Measurements from ENCODE around the gene DKK2.
"Not testable (repeated sequence)": the region's sequence is repeated elsewhere in the genome, so short reads cannot be mapped to it uniquely, and the experiment has no call there.

DKK2 gene

DNA sequence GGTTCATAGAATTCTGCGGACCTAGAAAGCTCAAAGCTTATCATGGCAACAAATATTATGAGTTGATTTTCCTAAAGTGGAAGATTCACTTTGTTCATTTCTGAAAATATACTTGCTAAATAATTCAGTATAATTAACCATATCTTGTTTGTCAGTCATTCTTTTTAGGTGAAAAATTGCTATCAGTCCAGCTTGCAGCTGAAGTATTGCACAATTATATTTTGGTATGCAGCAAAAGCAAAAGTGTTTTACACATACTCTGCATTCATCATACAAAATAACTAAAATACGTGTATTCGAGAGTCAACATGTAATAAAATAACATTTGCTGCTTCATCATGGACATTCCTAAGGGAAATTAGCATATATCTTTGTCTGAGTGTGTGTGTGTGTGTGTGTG lies 24.8 kb downstream of the DKK2 start:
- no peak for DNase-seq

DNA sequence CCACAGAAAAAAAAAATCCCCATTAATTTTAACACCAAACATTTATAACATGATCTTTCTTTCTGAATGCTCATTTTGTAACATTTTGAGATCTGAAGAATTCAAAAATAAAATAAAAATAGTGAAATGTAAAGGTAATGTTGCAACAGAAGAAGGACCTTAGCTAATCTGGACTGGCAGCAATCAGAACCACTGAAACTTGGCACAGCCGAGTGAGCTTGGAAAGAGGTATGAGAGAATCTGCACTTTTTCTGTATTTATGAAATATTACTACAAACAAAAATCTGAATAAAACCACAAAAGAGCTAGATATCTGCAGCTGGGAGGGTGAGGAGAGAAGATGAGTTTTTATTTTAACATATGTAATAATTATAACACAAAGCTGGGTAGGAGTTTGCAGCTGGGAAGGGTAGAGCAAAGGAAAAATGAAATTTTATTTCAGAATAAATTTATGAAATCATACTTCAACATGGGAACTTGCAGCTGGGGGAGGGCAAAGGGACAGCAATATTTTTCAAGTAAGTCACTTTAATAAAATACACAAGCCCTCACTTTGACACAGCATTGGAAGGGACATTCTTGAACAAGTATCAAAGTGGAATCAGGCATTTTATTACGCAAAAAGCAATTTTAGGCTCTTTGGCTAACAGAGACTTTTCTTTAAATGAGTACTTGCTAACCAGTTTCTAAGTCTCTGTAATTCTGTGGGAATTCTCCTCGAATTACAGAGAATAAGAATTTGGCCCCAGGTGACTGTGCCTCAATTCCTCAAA lies 26.7 kb downstream of the DKK2 start:
- DNase-seq = no peak

DNA sequence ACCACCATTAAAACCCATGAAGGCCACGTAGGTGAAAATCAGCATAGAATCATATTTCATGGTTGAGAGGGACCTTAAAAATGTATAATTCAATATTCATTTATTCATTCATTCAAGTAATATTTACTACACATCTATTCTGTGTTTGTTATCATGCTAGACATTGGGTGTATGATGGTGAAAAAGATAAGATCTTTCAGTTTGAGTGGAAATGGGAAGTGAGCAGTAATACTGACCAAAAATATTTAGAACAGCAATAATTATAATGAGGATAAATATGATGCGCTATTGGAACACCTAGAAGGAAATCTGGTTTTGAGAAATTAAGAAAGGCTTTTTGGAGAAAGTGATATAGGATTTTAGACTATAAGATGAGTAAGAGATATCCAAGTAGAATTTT lies 28.0 kb downstream of the DKK2 start:
- DNase-seq = no peak

DNA sequence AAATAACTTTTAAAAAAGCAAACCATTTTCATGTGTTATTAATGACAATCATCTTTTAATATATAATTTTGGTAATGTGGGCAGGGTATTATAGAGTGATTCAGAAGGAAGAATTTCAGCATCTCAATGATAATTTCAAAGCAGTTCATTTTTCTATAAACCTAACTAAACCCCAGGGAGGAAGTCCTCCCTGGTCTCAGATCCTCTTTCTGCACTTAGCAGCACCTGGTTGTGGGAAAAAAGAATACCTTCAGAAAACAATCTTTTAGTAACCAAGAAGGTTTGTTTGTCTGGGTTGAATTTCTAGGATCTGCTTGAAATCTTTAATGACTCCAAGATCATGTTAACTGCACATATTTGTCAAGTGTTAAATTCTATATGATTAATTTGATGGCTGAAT lies 29.9 kb downstream of the DKK2 start:
- no peak for DNase-seq

DNA sequence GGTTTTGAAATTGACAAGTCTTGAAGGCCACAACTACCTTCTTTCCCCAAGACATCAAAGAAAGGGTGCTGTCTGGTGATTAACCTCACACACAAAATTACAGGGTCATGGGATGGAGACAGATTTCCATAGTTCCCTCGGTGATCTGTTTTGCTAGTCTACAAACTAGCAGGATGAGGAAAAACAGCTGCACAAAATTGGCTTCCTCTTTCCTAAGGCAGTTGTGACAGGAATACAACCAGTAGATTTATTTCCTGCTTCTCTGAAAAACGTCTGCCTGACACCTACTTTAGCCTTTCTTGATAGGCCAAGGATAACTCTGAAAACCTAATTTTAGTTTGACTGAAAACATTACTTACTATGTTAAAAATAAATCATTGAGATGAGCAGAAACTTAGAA lies 39.6 kb downstream of the DKK2 start:
- DNase-seq = no peak

DNA sequence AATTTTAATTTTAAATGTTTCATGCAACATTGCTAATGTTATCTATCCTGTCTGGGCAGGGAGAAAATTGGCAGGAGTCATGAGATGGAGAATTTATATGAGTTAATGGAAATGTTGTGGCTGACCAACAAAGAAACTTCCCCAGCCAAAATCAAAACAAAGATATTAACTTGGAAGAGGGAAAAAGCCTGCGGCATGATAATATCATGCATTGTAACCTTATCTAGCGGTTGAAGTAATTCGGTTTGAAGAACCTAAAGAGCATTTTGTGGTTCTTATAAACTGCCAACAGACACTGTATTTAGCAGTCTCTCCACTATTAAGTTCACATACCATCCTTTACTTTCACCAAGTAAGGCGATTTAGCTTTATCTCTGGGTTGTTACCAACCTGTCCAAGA lies 42.3 kb downstream of the DKK2 start:
- DNase-seq = no peak

DNA sequence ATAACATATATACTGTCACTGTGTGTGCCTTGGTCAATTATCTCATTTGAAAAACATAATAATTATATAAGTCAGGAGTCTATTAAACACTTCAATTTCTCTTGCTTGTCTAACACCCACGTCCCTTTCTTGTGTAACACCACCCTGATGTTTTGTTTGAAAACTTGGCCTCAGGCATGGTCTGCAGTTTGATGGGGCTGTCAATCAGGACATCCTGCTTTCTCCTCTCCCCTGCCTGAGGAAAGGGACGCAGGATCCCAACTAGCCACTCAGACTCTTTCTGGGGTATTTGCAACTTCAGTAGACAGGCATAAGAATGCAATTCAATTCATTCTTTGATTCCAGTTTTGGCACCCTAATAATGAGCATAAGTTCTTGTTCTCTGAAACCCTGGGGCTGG lies 48.8 kb downstream of the DKK2 start:
- no peak for DNase-seq

DNA sequence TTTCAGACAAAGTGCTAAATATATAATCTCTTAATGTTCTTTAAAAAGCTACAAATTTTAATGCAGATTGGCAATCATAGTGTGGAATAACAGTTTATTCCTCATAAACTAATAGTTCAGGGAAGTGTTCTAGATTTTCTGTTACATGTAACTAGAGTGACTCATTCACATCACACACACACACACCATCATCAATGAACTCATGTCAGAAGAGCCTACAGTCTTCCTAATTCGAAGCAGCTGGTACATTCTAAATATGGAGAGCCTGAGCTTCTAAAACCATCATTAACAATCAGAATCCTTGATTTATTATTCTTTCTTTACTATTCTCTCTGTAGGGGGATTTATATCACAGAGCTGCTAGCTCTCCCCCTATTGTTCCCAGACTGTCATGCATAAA lies 49.6 kb downstream of the DKK2 start:
- no peak for DNase-seq

DNA sequence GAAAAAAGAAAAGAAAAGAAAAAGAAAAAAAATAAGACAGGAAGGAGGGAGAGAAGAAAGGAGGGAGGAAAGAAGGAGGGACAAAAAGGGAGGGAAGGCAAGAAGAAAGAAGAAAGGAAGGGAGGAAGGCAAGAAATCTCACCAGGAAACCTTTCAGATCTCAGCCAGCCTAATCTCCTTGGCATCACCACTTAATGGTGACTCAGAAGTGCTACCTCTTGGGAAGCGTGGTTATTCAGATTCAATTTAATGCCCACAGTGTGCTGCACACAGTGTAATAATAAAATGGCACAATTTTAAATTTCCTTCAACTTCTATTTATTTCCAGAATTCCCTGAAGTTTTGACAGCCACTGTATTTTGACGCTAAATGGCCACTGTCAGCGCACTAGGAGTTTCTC lies 50.3 kb downstream of the DKK2 start:
- no peak for DNase-seq

DNA sequence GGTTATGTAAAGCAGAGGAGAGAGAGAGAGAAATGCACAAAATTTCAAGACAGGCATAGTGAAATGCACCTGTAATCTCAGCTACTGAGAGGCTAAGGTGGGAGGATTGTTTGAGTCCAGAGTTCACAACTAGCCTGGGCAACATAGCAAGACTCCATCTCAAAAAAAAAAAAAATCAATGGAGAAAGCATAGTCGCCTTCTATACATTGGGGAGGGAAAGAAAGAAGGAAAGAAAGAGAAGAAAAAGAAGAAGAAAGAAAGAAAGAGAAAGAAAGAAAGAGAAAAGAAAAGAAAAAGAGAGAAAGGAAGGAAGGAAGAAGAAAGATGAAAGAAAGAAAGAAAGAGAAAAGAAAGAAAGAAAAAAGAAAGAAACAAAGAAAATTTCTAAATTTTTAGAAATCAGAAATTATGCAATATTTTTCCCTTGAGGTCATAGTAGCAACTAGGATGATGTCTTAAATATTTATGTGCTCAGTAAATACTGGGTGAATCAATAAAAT lies 53.4 kb downstream of the DKK2 start:
- no peak for DNase-seq

DNA sequence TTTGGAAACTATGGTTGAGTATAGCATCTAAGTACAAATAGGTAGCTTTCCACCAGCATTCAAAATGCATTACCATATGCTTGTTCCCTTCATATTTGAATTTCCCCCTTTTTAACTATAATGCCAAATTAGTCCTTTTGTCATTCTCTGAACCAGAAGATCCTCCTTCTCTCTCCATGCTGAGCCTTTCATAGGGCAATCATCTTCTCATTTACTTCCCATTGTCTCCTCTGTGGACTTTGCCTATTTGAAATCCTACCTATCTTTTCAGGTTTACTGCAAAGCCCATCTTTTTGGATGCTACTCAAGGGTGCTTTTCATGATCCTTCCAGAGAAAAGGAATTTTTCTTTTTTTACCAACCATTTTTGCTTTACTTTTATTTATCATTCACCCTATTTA lies 54.7 kb downstream of the DKK2 start:
- no peak for DNase-seq

DNA sequence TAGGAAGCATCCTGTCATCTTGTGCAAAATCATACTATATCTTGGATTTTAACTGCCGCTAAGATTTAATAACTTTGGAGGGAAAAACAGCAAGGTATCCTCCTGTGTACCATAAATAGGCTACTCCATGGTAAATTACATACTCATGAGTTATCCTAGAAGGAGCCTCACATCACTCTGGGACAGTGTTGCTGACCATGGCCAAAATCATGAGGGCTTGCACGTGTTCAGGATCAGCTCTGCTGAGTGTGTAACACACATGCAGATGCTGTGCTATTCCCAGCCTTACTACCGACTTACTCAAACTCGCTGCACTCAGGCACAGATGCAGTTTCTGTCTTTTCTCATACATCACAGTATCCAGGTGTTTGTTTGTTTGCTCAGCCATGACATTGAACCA lies 56.6 kb downstream of the DKK2 start:
- no peak for DNase-seq

DNA sequence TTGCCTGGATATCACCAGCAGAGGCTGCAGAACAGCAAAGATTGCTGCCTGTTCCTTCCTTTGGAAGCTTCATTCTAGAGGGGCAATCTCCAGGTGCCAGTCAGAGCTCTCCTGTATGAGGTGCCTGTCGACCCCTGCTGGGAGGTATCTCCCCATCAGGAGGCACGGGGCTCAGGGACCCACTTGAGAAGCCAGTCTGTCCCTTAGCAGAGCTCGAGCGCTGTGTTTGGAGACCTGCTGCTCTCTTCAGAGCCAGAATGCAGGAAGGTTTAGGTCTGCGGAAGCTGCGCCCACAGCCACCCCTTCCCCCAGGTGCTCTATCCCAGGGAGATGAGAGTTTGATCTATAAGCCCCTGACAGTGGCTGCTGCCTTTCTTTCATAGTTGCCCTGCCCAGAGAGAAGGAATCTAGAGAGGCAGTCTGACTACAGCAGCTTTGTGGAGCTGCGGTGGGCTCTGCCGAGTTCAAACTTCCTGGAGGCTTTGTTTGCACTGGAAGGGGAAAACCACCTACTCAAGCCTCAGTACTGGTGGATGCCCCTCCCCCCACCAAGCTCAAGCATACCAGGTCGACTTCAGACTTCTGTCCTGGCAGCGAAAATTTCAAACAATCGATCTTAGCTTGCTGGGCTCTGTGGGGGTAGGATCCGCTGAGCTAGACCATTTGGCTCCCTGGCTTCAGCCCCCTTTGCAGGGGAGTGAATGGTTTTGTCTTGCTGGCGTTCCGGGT lies 57.9 kb downstream of the DKK2 start:
- DNase-seq = no peak

DNA sequence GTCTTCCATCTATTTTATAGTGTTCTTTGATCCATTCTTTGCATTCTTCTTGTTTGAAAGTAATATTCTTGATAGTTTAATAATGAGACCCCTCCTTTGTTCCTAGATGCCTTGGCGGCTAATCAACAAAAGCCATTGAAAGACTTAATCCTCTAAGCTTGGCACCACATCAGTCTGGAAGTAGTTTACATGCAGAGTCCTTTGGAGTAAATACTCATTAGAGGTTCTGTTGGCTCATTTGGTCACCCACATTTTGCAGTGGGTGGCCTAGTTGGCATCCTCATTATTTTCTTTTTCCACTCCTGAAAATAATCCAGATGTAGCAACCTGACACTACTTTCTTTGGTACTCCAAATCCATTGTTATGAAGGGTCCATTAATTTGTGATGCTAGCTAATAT lies 64.5 kb downstream of the DKK2 start:
- no peak for DNase-seq

DNA sequence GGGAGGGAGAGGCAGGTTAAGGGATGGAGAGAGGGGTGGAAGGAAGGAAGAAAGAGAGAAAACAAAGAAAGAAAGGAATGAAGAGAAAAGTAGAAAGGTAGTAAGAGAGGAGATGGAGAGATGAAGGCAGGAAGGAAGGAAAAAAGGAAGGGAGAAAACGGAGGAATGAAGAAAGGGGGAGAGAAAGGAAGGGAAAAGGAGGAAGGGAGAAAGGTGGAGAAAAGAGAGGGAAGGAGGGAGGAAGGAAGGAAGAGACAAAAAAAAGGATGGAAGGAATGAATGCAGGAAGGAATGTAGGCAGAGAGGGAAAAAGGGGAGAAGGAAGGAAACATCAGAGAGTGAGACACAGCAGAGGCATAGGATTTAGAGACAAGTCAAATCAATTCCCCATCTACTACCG lies 68.2 kb downstream of the DKK2 start:
- no peak for DNase-seq

DNA sequence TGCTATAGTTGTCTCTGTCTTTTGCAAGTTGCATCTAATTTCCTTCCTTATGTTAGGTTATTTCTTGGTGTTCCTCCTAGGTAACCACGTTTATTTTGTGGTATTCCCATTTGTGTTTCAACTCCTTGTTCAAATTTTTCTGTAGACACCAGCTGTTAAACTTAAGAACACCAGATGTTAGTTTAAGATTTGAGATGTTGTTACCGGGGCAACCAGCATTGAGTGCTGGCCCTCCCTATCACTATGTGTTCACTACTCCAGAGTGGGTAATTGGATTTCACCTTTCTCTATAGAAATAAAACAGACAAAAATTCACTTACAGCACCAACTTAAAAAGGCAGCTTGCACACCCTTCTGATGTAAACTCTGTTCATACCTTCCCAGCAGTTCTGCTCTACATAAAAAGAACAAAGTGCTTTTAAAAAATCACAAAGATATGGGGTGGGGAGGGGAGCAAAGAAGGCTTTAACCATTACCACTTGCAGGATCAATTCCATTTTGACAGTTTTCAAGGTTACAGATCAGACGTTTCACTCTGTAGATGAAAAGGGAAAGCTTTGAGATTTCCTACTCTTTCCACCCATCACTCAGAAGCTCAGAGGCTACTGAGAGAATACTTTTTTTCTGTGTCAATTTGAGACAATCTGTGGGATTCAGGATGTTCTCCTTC lies 82.9 kb downstream of the DKK2 start:
- DNase-seq = no peak

DNA sequence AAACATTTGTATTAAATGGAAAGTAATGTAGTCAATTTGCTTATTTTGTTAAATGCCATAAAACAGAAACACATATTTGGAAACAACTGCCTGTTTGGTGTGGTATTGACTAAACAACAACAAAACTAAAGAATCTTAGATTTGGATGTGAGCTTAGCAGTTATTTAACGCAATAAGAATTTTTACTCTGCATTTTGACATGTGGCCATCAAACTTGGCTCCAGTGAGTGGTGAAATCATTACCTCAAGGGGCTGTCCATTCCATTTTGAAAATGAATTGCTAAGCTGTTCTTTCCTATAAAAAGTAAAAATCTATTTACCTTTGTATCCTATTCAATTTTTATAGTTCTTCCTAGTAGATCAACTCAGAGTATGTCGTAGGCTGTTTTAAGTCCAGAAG lies 84.2 kb downstream of the DKK2 start:
- DNase-seq = no peak

DNA sequence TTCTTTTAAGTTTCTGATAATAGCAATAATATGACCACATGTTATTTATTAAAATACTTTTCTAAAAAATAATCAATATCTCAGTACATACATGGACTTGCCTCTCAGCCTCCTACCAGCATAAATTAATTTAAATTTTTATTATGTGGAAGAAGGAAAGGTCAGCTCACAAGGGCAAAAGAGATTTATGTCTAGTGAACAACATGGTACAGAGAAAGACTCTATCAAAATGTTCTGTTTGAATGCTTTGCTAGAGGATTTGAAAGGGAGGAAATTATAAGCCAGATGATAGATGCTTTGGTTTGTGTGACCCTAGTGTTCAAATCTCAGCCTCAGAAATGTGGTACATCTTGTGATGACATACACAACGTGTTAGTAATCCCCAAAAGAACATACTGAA lies 94.3 kb downstream of the DKK2 start:
- DNase-seq = no peak

DNA sequence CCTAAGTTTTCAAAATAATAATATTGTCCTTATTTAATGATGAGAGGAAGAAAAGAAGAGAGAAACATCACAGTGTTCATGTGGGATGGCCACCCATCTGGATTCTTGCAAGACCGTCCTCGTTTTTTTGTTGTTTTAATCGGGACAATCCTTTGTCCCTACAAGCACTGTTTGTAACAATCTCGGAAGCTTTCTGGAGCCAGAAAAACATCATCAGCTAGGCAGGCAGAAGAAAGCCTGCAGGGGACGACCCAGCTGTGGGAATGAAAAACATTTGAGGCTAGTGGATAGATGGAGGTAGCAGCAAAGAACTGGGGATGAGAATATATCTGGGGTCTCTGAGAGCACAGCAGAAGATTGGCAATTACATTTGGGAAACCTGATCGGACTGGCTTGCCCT lies 105.6 kb downstream of the DKK2 start:
- DNase-seq = no peak

DNA sequence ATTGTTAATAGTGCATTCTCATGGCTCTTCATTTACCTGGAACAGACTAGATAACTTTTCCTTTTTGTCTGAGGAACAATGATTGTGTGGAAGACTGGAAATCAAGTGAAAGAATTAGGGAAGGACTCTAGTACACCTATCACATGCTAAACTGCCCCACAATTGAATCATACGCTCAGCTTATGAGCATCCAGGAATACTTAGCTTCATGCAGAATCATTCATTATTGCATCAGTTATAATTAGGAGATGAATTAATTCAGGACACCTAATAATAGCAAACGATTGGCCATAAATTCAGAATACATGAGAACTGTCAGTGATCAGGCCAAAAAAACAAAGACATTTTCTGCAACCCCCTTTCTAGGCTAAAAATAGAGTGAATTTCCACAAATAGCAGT lies 106.9 kb downstream of the DKK2 start:
- no peak for DNase-seq

DNA sequence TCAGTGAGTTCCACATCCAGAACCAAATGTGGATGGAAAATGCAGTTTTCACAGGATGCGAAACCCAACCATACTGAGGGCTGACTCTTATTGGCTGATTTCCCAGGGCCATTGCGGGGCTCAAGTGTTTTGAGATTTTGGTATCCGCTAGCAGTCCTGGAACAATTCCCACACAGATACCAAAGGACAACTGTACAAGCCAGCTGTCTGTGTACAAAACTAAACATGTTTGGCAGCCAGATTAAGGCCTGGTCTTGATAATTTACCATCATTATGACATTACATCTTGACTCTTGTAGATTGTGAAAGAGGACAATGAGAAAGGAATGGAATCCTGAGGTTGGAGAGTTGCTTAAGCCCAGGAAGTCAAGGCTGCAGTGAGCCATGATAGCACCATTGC lies 121.9 kb downstream of the DKK2 start:
- no peak for DNase-seq

DNA sequence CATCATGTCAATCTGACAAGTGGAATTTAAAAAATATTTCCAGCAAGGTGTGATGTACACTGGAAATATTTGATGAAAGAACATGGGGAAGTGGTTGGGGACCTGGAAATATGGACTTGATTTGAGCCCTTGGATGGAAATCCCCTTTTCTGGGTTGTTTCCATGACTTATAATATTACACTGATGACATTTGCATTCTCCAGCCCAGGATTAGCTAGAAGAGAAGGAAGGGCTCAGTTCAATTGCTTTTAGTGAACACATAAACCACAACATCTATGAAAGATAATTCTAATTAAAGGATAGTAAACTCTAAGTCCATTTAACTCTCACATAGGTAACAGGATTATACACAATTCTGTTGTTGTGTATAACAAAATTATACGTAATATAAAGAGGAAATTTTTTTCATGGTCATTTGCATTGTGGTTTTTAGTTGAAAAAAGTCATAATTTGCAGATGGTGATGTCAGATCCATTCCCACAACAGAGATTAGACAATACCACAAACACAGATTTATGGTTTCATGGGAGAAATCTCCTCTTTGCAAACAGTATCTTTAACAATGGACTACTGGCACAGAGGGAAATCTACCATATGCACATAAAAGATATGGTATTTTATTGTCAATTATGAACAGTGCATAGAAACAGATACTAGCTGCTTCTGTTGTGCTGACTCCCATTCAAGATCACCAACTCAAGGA lies 126.5 kb downstream of the DKK2 start:
- DNase-seq = no peak

DNA sequence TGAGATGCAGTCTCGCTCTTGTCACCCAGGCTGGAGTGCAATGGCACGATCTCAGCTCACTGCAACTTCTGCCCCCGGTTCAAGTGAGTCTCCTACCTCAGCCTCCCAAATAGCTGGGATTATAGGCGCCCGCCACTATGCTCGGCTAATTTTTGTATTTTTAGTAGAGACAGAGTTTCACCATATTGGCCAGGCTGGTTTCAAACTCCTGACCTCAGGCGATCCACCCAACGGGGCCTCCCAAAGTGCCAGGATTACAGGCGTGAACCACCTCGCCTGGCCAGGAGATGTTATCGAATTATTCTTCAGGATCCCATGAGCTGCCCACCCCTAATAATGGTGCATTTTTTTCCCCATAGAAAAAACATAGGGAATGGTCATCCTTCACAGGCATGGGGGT lies 128.1 kb downstream of the DKK2 start:
- DNase-seq = not testable (repeated sequence)

Measured in CD4-positive, alpha-beta T cell treated with Interleukin-12 subunit alpha and Interleukin-12 subunit beta, for 1 hour (primary cell).